BE2C (cell line): Measurements from ENCODE around the gene PIP4K2C.

Experiments
- DNase-seq: peaks from one replicate; pipeline ENCODE4 v3.0.0-alpha.2; 2020
- H3K27me3 ChIP-seq: fragments of 250-450 bp; sonication (Bioruptor Pico); 2 replicates; pipeline ENCODE4 v1.5.1; 2020; ENCODE audit warnings: mild to moderate bottlenecking
- H3K36me3 ChIP-seq: fragments of 250-450 bp; sonication (Bioruptor Pico); 2 replicates; pipeline ENCODE4 v1.5.1; 2020; ENCODE audit warnings: mild to moderate bottlenecking
- H3K4me1 ChIP-seq: fragments of 250-450 bp; sonication (Bioruptor Pico); 2 replicates; pipeline ENCODE4 v1.5.1; 2020
- H3K4me3 ChIP-seq: 2 replicates; pipeline ENCODE4 v1.5.1; 2011; ENCODE audit warnings: low read depth, low read length
- H3K9me3 ChIP-seq: fragments of 250-450 bp; sonication (Bioruptor Pico); 2 replicates; pipeline ENCODE4 v1.5.1; 2020
- TF ChIP-seq, protein P1 (sequence below): IDR thresholded peaks from 2 replicates; pipeline ENCODE4 v1.5.1; 2012; ENCODE audit warnings: mild to moderate bottlenecking, low read depth, low read length

Gene PIP4K2C

DNA sequence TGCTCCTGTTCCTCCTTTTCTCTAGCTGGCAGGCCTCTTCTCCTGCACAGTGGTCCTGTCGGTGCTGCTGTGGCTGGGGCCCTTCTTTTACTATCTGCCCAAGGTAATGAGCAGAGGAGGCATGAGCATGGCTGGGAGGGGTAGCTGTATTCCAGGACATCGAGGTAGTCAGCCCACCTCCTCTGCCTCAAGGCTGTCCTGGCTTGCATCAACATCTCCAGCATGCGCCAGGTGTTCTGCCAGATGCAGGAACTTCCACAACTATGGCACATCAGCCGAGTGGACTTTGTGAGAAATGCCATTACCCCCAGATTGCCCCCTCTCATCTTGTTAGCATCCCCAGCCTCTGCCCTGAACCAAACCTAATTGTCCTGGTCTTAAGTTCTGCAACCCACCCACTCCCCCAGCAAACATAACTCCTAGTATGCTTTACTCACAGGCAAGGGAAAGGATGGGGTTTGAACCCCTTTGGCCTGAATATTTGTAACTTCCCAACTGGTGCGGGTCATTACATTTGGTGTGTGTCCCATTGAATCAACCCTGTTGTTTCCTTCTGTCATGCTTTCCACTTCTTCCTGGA, 32.9 kb downstream of the PIP4K2C start:
- H3K4me1 ChIP-seq: no peaks in the 10 kb centered on the region
- TF ChIP-seq, protein P1, sequence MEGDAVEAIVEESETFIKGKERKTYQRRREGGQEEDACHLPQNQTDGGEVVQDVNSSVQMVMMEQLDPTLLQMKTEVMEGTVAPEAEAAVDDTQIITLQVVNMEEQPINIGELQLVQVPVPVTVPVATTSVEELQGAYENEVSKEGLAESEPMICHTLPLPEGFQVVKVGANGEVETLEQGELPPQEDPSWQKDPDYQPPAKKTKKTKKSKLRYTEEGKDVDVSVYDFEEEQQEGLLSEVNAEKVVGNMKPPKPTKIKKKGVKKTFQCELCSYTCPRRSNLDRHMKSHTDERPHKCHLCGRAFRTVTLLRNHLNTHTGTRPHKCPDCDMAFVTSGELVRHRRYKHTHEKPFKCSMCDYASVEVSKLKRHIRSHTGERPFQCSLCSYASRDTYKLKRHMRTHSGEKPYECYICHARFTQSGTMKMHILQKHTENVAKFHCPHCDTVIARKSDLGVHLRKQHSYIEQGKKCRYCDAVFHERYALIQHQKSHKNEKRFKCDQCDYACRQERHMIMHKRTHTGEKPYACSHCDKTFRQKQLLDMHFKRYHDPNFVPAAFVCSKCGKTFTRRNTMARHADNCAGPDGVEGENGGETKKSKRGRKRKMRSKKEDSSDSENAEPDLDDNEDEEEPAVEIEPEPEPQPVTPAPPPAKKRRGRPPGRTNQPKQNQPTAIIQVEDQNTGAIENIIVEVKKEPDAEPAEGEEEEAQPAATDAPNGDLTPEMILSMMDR: no peak
- no peak overlapping the region for H3K4me3 ChIP-seq
- H3K36me3 ChIP-seq: peaks cover 3% of the 10 kb centered on the region; the same call in 1 of the 2 replicates
- peaks cover 6% of the 10 kb centered on the region; the same call in 1 of the 2 replicates for H3K27me3 ChIP-seq
- no peak for DNase-seq
- no peaks in the 10 kb centered on the region for H3K9me3 ChIP-seq

DNA sequence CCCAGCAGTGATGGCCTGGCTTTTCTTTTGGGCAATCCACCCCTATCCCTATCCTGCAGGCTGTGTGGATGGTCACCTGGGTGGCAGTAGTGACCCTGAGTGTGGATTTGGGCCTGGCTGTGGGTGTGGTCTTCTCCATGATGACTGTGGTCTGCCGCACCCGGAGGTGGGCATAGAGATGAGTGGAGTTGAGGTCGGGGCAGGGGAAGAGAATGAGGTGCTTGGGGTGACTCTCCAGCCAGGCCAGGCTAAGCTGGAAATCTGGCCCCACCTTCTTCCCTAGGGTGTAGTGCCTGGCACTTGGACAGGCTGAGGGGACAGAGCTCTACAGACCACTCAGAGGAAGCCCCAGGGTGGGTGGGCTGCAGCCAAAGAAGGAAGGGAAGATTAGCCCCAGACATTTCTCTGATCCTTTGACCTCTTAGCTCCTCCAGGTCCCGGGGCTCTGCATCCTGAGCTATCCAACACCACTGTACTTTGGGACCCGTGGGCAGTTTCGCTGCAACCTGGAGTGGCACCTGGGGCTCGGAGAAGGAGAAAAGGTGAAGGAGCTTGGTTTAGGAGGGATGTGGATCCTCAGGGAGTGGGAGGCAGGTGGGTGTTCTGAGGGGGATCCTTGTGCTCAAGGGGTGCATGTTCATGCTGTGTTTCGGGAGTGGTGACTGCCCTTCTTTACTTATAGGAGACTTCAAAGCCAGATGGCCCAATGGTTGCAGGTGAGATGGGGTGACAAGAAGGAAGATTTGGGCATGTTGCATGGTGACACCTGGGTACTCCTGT, 33.6 kb downstream of the PIP4K2C start:
- no peak for DNase-seq
- TF ChIP-seq, protein P1: no peak
- no peaks in the 10 kb centered on the region for H3K9me3 ChIP-seq
- peaks cover 6% of the 10 kb centered on the region; the same call in 1 of the 2 replicates for H3K27me3 ChIP-seq
- no peaks in the 10 kb centered on the region for H3K4me1 ChIP-seq
- no peak overlapping the region for H3K4me3 ChIP-seq
- peaks cover 3% of the 10 kb centered on the region; the same call in 1 of the 2 replicates for H3K36me3 ChIP-seq

DNA sequence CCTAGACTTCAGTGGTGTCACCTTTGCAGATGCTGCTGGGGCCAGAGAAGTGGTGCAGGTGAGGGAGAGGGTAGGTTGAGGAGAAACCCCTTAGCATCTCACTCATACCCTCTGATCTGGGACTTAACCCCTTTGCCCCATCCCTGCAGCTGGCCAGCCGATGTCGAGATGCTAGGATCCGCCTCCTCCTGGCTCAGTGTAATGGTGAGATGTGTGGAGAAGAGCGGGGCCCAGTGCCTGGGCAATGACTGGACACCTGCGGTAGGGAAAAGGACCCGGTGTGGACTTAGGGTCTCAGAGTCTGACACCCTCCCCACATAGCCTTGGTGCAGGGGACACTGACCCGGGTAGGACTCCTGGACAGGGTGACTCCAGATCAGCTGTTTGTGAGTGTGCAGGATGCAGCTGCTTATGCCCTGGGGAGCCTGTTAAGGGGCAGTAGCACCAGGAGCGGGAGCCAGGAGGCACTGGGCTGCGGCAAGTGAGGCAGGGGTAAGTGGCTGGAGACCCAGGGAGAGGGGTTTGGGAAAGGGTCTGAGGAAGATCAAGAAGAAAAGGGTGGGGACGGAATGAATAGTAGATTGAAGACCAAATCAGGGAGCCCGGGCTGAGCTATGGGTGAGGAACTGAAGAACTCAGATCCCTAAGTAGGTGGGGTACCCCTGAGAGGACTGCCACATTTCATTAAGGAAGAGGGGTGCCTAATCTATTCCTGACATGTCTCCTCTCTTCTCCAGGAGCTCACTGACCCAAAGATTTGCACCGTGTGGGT, 34.5 kb downstream of the PIP4K2C start:
- DNase-seq: no peak
- TF ChIP-seq, protein P1: no peak
- no peak overlapping the region for H3K4me3 ChIP-seq
- peaks cover 6% of the 10 kb centered on the region; the same call in 1 of the 2 replicates for H3K27me3 ChIP-seq
- no peaks in the 10 kb centered on the region for H3K9me3 ChIP-seq
- H3K4me1 ChIP-seq: no peaks in the 10 kb centered on the region
- peaks cover 3% of the 10 kb centered on the region; the same call in 1 of the 2 replicates for H3K36me3 ChIP-seq

DNA sequence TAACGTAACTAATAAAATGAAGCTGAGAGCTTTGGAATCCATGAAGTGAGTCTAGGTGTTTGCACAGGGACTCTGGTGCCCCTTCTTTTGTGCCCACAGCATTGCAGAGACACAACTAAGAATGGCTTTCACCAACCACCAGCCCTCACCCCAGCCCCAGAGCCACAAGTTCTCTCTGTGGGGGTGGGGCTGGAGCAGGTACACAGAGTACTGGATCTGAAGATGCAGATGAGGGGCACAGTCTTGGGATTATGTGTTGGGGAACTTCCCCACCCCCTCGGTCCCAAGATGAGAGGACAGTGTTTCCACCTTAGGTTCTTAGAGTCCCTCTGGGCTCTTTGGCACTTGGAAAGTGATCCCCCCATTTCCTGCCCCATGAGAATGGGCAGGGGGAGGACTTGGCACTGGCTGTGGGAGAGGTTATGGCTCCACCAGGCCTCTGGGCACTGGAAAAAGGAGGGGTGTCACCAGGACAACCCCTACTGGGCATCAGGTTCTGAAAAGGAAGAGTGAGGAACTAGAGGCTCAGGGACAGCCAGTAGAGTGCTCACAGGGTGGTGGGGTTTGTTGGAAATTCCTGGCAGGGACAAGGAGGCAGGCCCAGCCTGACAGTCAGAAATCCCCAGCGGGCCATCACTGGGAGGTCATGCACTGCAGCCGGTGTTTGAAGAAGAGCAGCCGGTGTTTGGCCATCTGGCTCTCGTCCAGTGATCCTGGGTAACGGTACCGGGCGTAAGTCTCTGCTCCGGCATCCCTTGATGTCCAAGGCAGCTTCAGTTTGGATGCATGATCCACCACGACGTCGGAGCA, 35.3 kb downstream of the PIP4K2C start:
- H3K4me3 ChIP-seq: no peak overlapping the region
- TF ChIP-seq, protein P1: no peak
- DNase-seq: no peak

DNA sequence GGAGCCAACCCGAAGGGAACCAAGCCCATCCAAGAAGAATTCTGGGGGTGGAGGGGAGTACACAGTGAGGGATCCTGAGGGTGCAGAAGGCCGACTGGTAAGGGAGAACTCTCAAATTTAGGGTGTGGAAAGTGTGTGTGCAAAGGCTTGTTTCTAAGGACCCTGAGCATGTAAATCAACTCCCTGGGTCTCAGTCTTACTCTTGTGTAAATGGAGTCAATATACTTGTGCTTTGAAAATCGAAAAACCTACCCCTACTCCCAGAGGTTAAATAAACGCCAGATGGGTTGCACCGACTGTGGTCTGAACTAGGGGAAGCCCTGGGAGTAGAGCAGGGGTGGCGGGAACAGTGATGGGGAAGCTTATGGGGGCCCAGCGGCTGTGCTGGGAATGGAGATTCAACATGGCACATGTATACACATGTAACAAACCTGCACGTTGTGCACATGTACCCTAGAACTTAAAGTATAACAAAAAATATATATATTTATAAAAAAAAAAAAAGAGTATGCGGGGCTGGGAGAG, 36.0 kb downstream of the PIP4K2C start:
- TF ChIP-seq, protein P1: no peak

More for the DNA sequence above, 35.3 kb downstream of the PIP4K2C start:
- Histone ChIP-seq H3K9me3 (no peaks in the 10 kb centered on the region), H3K4me1 (no peaks in the 10 kb centered on the region), H3K36me3 (peaks cover 3% of the 10 kb centered on the region; the same call in 1 of the 2 replicates), H3K27me3 (no peaks in the 10 kb centered on the region)

More for the DNA sequence above, 36.0 kb downstream of the PIP4K2C start:
- no peaks in the 10 kb centered on the region for H3K9me3 ChIP-seq
- H3K4me3 ChIP-seq: no peak overlapping the region
- H3K4me1 ChIP-seq: no peaks in the 10 kb centered on the region; the same call in 1 of the 2 replicates
- DNase-seq: no peak
- H3K36me3 ChIP-seq: peaks cover 3% of the 10 kb centered on the region; the same call in 1 of the 2 replicates
- H3K27me3 ChIP-seq: no peaks in the 10 kb centered on the region
